ENCODE data around the gene ULK4. TPM values are rescaled to one million over a fixed set of nuclear protein-coding genes. Genes with fewer than 3 reads are reported as not detected.
"Not testable (repeated sequence)": the region's sequence is repeated elsewhere in the genome, so short reads cannot be mapped to it uniquely, and the experiment has no call there.

The ULK4 gene
- polyA plus RNA-seq, 1 donor from 2014 or later = 7.2 TPM

DNA sequence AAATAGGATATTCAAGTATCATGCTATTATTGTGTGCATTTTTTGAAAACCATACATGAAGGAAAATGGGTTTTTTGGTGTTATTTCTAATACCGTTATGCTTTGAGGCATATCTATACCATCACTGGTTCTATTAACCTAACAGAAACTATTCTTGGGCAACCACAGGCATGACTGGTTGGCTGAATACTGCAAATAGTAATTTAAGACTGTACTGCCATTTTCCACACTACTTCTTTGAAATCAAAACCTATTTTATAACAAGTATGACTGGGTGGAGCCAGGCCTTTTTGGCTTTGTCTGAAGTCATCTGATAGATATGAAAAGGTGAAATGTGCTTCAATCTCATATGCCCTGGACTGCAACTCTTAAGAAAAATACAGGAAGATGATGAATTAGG lies 115.1 kb downstream of the ULK4 start:
- Histone ChIP-seq H3K9me3 (ENCODE audit: low read length) (no peaks in the 10 kb centered on the region), H3K27ac (ENCODE audit: low read length) (no peak overlapping the region), H3K9me2 (ENCODE audit: insufficient read depth, low read length) (no peaks in the 10 kb centered on the region), H4K20me1 (ENCODE audit: insufficient read depth) (no peaks in the 10 kb centered on the region), H3K36me3 (ENCODE audit: insufficient read depth, low read length) (no peaks in the 10 kb centered on the region), H3K4me2 (ENCODE audit: low read length) (no peak overlapping the region), H3K9ac (ENCODE audit: low read length) (no peak overlapping the region), H3F3A (ENCODE audit: insufficient read depth, low read length, poor library complexity, severe bottlenecking) (no peaks in the 10 kb centered on the region), H3K79me2 (replicated peaks; ENCODE audit: insufficient read depth, low read length) (no peaks in the 10 kb centered on the region), H3K27me3 (ENCODE audit: insufficient read depth, low read depth, low read length) (no peaks in the 10 kb centered on the region), H2AFZ (ENCODE audit: low read depth, low read length) (no peak overlapping the region), H3K4me3 (ENCODE audit: low read length) (no peak overlapping the region)
- no peak for TF ChIP-seq TAF1 (IDR thresholded peaks at IDR 0.05; ENCODE audit: low read depth)
- TF ChIP-seq RAD21 (conservative IDR thresholded peaks at IDR 0.05) = no peak
- no peak for TF ChIP-seq POLR2AphosphoS5 (IDR thresholded peaks at IDR 0.05)
- TF ChIP-seq EP300 (conservative IDR thresholded peaks at IDR 0.05; ENCODE audit: poor library complexity, severe bottlenecking) = no peak
- TF ChIP-seq, protein P1, sequence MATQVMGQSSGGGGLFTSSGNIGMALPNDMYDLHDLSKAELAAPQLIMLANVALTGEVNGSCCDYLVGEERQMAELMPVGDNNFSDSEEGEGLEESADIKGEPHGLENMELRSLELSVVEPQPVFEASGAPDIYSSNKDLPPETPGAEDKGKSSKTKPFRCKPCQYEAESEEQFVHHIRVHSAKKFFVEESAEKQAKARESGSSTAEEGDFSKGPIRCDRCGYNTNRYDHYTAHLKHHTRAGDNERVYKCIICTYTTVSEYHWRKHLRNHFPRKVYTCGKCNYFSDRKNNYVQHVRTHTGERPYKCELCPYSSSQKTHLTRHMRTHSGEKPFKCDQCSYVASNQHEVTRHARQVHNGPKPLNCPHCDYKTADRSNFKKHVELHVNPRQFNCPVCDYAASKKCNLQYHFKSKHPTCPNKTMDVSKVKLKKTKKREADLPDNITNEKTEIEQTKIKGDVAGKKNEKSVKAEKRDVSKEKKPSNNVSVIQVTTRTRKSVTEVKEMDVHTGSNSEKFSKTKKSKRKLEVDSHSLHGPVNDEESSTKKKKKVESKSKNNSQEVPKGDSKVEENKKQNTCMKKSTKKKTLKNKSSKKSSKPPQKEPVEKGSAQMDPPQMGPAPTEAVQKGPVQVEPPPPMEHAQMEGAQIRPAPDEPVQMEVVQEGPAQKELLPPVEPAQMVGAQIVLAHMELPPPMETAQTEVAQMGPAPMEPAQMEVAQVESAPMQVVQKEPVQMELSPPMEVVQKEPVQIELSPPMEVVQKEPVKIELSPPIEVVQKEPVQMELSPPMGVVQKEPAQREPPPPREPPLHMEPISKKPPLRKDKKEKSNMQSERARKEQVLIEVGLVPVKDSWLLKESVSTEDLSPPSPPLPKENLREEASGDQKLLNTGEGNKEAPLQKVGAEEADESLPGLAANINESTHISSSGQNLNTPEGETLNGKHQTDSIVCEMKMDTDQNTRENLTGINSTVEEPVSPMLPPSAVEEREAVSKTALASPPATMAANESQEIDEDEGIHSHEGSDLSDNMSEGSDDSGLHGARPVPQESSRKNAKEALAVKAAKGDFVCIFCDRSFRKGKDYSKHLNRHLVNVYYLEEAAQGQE (IDR thresholded peaks at IDR 0.05; ENCODE audit: borderline replicate concordance) = no peak
- TF ChIP-seq EZH2 (IDR thresholded peaks at IDR 0.05; ENCODE audit: borderline replicate concordance, insufficient read depth, low read length, poor library complexity, severe bottlenecking) = no peak

DNA sequence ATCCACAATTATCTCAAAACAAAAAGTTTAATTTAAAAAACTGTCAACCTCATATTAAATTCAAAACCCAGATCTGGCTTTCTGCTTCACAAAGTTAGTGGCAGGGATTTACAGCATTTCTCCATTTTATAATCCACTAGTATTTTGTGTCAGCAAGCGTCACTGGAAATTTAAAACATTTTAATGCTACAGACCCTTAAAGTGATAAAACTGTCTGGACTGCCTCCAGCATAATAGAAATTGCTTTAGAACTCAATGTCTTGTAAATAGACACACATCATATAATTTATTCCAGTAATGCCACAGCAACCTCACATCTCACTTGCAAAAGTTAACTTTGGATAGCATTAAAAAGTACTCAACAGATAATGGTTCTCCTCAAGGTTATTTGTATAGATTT lies 116.1 kb downstream of the ULK4 start:
- H3K27me3 ChIP-seq (ENCODE audit: insufficient read depth, low read depth, low read length) = no peaks in the 10 kb centered on the region
- H3K36me3 ChIP-seq (ENCODE audit: insufficient read depth, low read length) = no peaks in the 10 kb centered on the region
- no peak overlapping the region for H3K9ac ChIP-seq (ENCODE audit: low read length)
- TF ChIP-seq EP300 (conservative IDR thresholded peaks at IDR 0.05; ENCODE audit: poor library complexity, severe bottlenecking) (no peak), SMC3 (conservative IDR thresholded peaks at IDR 0.05; ENCODE audit: poor library complexity) (no peak), POLR2AphosphoS5 (IDR thresholded peaks at IDR 0.05) (no peak), EZH2 (IDR thresholded peaks at IDR 0.05; ENCODE audit: borderline replicate concordance, insufficient read depth, low read length, poor library complexity, severe bottlenecking) (no peak), MXI1 (conservative IDR thresholded peaks at IDR 0.05; ENCODE audit: poor library complexity, severe bottlenecking) (no peak)
- TF ChIP-seq, protein P2, sequence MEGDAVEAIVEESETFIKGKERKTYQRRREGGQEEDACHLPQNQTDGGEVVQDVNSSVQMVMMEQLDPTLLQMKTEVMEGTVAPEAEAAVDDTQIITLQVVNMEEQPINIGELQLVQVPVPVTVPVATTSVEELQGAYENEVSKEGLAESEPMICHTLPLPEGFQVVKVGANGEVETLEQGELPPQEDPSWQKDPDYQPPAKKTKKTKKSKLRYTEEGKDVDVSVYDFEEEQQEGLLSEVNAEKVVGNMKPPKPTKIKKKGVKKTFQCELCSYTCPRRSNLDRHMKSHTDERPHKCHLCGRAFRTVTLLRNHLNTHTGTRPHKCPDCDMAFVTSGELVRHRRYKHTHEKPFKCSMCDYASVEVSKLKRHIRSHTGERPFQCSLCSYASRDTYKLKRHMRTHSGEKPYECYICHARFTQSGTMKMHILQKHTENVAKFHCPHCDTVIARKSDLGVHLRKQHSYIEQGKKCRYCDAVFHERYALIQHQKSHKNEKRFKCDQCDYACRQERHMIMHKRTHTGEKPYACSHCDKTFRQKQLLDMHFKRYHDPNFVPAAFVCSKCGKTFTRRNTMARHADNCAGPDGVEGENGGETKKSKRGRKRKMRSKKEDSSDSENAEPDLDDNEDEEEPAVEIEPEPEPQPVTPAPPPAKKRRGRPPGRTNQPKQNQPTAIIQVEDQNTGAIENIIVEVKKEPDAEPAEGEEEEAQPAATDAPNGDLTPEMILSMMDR (IDR thresholded peaks at IDR 0.05; ENCODE audit: poor library complexity, severe bottlenecking) = no peak
- H3K4me2 ChIP-seq (ENCODE audit: low read length) = no peak overlapping the region
- no peak overlapping the region for H2AFZ ChIP-seq (ENCODE audit: low read depth, low read length)
- H3K9me2 ChIP-seq (ENCODE audit: insufficient read depth, low read length) = no peaks in the 10 kb centered on the region
- H4K20me1 ChIP-seq (ENCODE audit: insufficient read depth) = no peaks in the 10 kb centered on the region
- H3K27ac ChIP-seq (ENCODE audit: low read length) = no peak overlapping the region
- H3K9me3 ChIP-seq (ENCODE audit: low read length) = no peaks in the 10 kb centered on the region
- no peak overlapping the region for H3K4me3 ChIP-seq (ENCODE audit: low read length)
- H3K79me2 ChIP-seq (replicated peaks; ENCODE audit: insufficient read depth, low read length) = no peaks in the 10 kb centered on the region
- H3F3A ChIP-seq (ENCODE audit: insufficient read depth, low read length, poor library complexity, severe bottlenecking) = no peaks in the 10 kb centered on the region

DNA sequence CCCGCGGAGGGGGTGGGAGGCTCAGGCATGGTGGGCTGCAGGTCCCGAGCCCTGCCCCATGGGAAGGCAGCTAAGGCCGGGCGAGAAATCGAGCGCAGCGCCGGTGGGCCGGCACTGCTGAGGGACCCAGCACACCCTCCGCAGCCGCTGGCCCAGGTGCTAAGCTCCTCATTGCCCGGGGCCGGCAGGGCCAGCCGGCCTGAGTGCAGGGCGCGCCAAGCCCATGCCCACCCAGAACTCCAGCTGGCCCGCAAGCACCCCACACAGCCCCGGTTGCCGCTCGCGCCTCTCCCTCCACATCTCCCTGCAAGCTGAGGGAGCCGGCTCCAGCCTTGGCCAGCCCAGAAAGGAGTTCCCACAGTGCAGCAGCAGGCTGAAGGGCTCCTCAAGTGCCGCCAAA lies 117.6 kb downstream of the ULK4 start:
- not testable (repeated sequence) for H3K9me3 ChIP-seq (ENCODE audit: low read length); H3K4me3 ChIP-seq (ENCODE audit: low read length); H4K20me1 ChIP-seq (ENCODE audit: insufficient read depth); H3K27me3 ChIP-seq (ENCODE audit: insufficient read depth, low read depth, low read length); H3F3A ChIP-seq (ENCODE audit: insufficient read depth, low read length, poor library complexity, severe bottlenecking); H3K36me3 ChIP-seq (ENCODE audit: insufficient read depth, low read length); H3K79me2 ChIP-seq (replicated peaks; ENCODE audit: insufficient read depth, low read length); H3K9ac ChIP-seq (ENCODE audit: low read length); H3K9me2 ChIP-seq (ENCODE audit: insufficient read depth, low read length); H3K27ac ChIP-seq (ENCODE audit: low read length); H3K4me2 ChIP-seq (ENCODE audit: low read length); H2AFZ ChIP-seq (ENCODE audit: low read depth, low read length)

DNA sequence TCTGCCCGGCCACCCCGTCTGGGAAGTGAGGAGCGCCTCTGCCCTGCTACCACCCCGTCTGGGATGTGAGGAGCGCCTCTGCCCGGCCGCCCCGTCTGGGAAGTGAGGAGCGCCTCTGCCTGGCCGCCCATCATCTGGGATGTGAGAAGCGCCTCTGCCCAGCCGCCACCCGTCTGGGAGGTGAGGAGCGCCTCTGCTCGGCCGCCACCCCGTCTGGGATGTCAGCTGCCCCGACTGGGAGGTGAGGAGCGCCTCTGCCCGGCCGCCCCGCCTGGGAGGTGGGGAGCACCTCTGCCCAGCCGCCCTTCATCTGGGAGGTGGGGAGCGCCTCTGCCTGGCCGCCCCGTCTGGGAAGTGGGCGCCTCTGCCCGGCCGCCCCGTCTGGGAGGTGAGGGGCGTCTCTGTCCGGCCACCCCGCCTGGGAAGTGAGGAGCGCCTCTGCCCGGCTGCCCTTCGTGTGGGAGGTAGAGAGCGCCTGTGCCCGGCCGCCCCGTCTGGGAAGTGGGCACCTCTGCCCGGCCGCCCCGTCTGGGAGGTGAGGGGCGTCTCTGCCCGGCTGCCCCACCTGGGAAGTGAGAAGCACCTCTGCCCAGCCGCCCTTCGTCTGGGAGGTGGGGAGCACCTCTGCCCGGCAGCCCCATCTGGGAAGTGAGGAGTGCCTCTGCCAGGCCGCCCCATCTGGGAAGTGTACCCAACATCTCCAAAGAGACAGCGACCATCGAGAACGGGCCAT lies 120.8 kb downstream of the ULK4 start:
- not testable (repeated sequence) for H3K4me3 ChIP-seq (ENCODE audit: low read length); H2AFZ ChIP-seq (ENCODE audit: low read depth, low read length); H3K9me2 ChIP-seq (ENCODE audit: insufficient read depth, low read length); H3K9me3 ChIP-seq (ENCODE audit: low read length); H4K20me1 ChIP-seq (ENCODE audit: insufficient read depth); H3K27me3 ChIP-seq (ENCODE audit: insufficient read depth, low read depth, low read length); H3K79me2 ChIP-seq (replicated peaks; ENCODE audit: insufficient read depth, low read length); H3K36me3 ChIP-seq (ENCODE audit: insufficient read depth, low read length); H3K27ac ChIP-seq (ENCODE audit: low read length); H3K4me2 ChIP-seq (ENCODE audit: low read length); H3K9ac ChIP-seq (ENCODE audit: low read length); H3F3A ChIP-seq (ENCODE audit: insufficient read depth, low read length, poor library complexity, severe bottlenecking)

Data from neural cell (in vitro differentiated cells).